Panc1 (cell line): ENCODE results near the gene EHD1. TPM values are rescaled to one million over a fixed set of nuclear protein-coding genes. Genes with fewer than 3 reads are reported as not detected.

ENCODE experiments used
- ATAC-seq: fragments of 200-7000 bp; cut with Tn5 transposase; 2 replicates; pipeline ENCODE4 v1.9.1; 2020; ENCODE audit warnings: mild to moderate bottlenecking, moderate library complexity
- BruUV-seq: library from RNA; stranded (reverse); fragments of 400-500 nt; replicated peaks from 2 replicates; lab custom pipeline; 2021; lab: Mats Ljungman, UMichigan
- CTCF ChIA-PET: fragments of 300-600 bp; sonication (Branson Sonifier 250); formaldehyde crosslinking; loops from one replicate; lab custom pipeline; 2022; ENCODE audit warnings: antibody characterized with exemption; lab: Charles Lee
- POLR2A ChIA-PET: fragments of 300-600 bp; sonication (Branson Sonifier 250); formaldehyde crosslinking; loops from one replicate; lab custom pipeline; 2022; ENCODE audit warnings: antibody characterized with exemption; lab: Charles Lee
- DNase-seq: peaks from one replicate; pipeline ENCODE4 v3.0.0-alpha.2; 2010; ENCODE audit warnings: low read depth, low spot score
- H3K27ac ChIP-seq: 2 replicates; pipeline ENCODE4 v1.5.1; 2011; ENCODE audit warnings: mild to moderate bottlenecking, low read length, inconsistent platforms
- H3K27me3 ChIP-seq: fragments of 200-500 bp; sonication (Bioruptor generic); 2 replicates; pipeline ENCODE4 v1.6.0; 2014; ENCODE audit warnings: low read length, inconsistent platforms; ENCODE audit not compliant: control insufficient read depth, insufficient read depth
- H3K36me3 ChIP-seq: fragments of 200-500 bp; sonication (Bioruptor generic); 2 replicates; pipeline ENCODE4 v1.5.1; 2014; ENCODE audit warnings: inconsistent platforms, mild to moderate bottlenecking, low read length, moderate library complexity; ENCODE audit not compliant: control insufficient read depth, insufficient read depth
- H3K4me1 ChIP-seq: 2 replicates; pipeline ENCODE4 v1.5.1; 2011; ENCODE audit warnings: inconsistent platforms, mild to moderate bottlenecking, low read length, moderate library complexity; ENCODE audit not compliant: control insufficient read depth, insufficient read depth
- H3K4me3 ChIP-seq, 2 experiments: 2 replicates each; pipeline ENCODE4 v1.5.1; 2011 to 2012; ENCODE audit warnings: low read depth in 2 of 2, low read length in 2 of 2, mild to moderate bottlenecking in 2 of 2, inconsistent platforms in 1 of 2, moderate library complexity in 1 of 2
- H3K9me3 ChIP-seq: fragments of 200-500 bp; sonication (Bioruptor generic); 2 replicates; pipeline ENCODE4 v1.5.1; 2014; ENCODE audit warnings: low read depth, mild to moderate bottlenecking, inconsistent platforms, low read length, moderate library complexity; ENCODE audit not compliant: control insufficient read depth, insufficient read depth
- POLR2AphosphoS5 ChIP-seq: IDR thresholded peaks from 2 replicates; pipeline ENCODE4 v1.6.1; 2012; ENCODE audit warnings: mild to moderate bottlenecking, low read depth, low read length, moderate library complexity
- SIN3A ChIP-seq: IDR thresholded peaks from 2 replicates; pipeline ENCODE4 v1.6.1; 2012; ENCODE audit warnings: low read depth, mild to moderate bottlenecking, low read length, moderate library complexity, borderline replicate concordance; ENCODE audit not compliant: insufficient read depth
- TCF7L2 ChIP-seq: IDR thresholded peaks from 2 replicates; pipeline ENCODE4 v1.6.1; 2011; ENCODE audit warnings: mild to moderate bottlenecking, low read depth, low read length, inconsistent platforms
- in situ Hi-C: cut with HindIII; loops from 2 replicates; pipeline ENCODE4 v1.10.0; 2016; ENCODE audit warnings: low sequenced_read_pairs, low pct_unique_long_range_greater_than_20kb
- intact Hi-C: fragments of 100-400 bp; cut with micrococcal nuclease; formaldehyde crosslinking; loops from one replicate; pipeline ENCODE4 v1.10.0; 2022; ENCODE audit not compliant: unreplicated experiment
- total RNA-seq: library from RNA; stranded (reverse); gene quantifications from one replicate; pipeline ENCODE4 v1.2.1, GENCODE V29; 2021; ENCODE audit not compliant: unreplicated experiment
- TF ChIP-seq, protein P1 (sequence below), 2 experiments: IDR thresholded peaks; 2 replicates each; pipeline ENCODE4 v1.6.1; 2011 to 2012; ENCODE audit warnings: low read depth in 2 of 2, control low read depth in 1 of 2, low read length in 1 of 2, mild to moderate bottlenecking in 1 of 2, moderate library complexity in 1 of 2; ENCODE audit not compliant: insufficient read depth in 1 of 2
- TF ChIP-seq, protein P2 (sequence below): fragments of 450-650 bp; IDR thresholded peaks from 2 replicates; pipeline ENCODE4 v1.5.1; 2017; ENCODE audit warnings: mild to moderate bottlenecking

Gene EHD1
- total RNA-seq, 1 experiment from 2014 or later: 186 TPM

DNA sequence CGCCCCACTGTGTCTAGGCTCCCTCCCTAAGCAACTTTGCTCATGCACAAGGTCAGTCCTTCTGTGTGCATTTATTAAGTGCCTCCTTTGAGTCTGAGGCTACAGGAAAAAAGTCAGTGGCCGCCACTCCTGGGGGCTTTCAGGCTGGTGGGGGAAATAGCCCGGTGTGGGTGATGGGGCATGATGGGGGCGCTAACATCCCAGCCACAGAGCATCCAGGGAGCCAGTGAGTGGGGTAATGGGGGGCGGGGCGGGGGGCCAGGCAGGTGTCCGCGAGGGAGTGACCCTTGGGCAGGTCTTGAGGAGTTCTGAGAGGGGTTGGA is 9.9 kb upstream of the EHD1 start:
- Histone ChIP-seq H3K36me3 (no peaks in the 10 kb centered on the region), H3K4me1 (peaks cover 19% of the 10 kb centered on the region), H3K4me3 (peak overlapping the region; percentile 37 to 56), H3K27ac (peak overlapping the region; percentile 85), H3K27me3 (no peaks in the 10 kb centered on the region), H3K9me3 (no peaks in the 10 kb centered on the region)
- no peak for DNase-seq
- TF ChIP-seq, protein P1, sequence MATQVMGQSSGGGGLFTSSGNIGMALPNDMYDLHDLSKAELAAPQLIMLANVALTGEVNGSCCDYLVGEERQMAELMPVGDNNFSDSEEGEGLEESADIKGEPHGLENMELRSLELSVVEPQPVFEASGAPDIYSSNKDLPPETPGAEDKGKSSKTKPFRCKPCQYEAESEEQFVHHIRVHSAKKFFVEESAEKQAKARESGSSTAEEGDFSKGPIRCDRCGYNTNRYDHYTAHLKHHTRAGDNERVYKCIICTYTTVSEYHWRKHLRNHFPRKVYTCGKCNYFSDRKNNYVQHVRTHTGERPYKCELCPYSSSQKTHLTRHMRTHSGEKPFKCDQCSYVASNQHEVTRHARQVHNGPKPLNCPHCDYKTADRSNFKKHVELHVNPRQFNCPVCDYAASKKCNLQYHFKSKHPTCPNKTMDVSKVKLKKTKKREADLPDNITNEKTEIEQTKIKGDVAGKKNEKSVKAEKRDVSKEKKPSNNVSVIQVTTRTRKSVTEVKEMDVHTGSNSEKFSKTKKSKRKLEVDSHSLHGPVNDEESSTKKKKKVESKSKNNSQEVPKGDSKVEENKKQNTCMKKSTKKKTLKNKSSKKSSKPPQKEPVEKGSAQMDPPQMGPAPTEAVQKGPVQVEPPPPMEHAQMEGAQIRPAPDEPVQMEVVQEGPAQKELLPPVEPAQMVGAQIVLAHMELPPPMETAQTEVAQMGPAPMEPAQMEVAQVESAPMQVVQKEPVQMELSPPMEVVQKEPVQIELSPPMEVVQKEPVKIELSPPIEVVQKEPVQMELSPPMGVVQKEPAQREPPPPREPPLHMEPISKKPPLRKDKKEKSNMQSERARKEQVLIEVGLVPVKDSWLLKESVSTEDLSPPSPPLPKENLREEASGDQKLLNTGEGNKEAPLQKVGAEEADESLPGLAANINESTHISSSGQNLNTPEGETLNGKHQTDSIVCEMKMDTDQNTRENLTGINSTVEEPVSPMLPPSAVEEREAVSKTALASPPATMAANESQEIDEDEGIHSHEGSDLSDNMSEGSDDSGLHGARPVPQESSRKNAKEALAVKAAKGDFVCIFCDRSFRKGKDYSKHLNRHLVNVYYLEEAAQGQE (IDR thresholded peaks at IDR 0.05; ENCODE audit: insufficient read depth in 1 of 2, low read depth in 2 of 2, low read length in 1 of 2): no peak
- no TSS peak for BruUV-seq
- intact Hi-C loops (no loop called here), in situ Hi-C loops (no loop called here)
- POLR2A ChIA-PET: interaction anchor here (1.4 kb wide), 1 partner anchor 18 kb away, joined by 3 read pairs; no protein-coding TSS in a partner anchor
- ATAC-seq: no peak
- CTCF ChIA-PET: interaction anchor here (0.5 to 1.4 kb wide), 16 partner anchors 9 to 108 kb away, joined by 3 to 17 read pairs (median 4); partner anchors contain the start of genes ATG2A, BATF2 and EHD1

DNA sequence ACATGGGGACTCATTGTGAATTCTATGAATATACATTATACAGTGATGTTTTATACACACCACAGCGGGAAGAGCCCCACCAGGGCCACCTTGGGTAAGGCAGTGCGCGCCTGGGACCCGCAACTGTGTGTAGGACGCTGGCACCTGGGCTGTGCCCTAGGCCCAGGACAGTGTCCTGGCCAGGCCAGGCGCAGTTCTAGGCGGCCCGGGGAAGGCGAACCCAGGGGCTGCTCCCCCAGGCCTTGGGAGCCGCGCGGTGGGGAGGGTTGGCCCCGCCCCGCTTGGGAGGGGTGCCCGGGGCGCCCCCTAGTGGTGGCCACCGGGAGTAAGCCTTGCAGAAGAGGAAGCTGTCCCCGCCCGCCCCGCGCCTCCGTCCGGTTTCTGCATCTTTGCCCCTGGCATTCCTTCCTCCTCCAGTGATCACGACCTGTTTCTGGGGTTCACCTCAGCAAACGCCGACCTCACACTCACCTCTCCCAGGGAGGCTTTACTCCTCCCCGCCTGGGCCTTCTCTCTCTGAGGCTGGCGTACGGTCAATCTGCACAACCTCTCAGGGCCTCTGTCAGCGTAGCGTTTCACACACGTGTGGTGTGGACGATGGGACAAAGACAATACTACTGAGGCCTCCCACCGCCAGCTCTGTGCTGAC is 9.5 kb upstream of the EHD1 start:
- in situ Hi-C loops: no loop called here
- Histone ChIP-seq H3K27ac (peak overlapping the region; percentile 85), H3K4me1 (peaks cover 19% of the 10 kb centered on the region), H3K36me3 (no peaks in the 10 kb centered on the region), H3K4me3 (peak overlapping the region; percentile 37 to 56), H3K27me3 (no peaks in the 10 kb centered on the region), H3K9me3 (no peaks in the 10 kb centered on the region)
- no TSS peak for BruUV-seq
- CTCF ChIA-PET: interaction anchor here (0.5 to 1.4 kb wide), 16 partner anchors 9 to 108 kb away, joined by 3 to 17 read pairs (median 4); partner anchors contain the start of genes ATG2A, BATF2 and EHD1
- ATAC-seq (peak; percentile 92), DNase-seq (no peak)
- POLR2A ChIA-PET: interaction anchor here (1.4 kb wide), 1 partner anchor 19 kb away, joined by 3 read pairs; no protein-coding TSS in a partner anchor
- intact Hi-C loops: no loop called here
- TF ChIP-seq POLR2AphosphoS5 (peak; percentile 50), TCF7L2 (no peak), SIN3A (no peak)
- TF ChIP-seq, protein P2, sequence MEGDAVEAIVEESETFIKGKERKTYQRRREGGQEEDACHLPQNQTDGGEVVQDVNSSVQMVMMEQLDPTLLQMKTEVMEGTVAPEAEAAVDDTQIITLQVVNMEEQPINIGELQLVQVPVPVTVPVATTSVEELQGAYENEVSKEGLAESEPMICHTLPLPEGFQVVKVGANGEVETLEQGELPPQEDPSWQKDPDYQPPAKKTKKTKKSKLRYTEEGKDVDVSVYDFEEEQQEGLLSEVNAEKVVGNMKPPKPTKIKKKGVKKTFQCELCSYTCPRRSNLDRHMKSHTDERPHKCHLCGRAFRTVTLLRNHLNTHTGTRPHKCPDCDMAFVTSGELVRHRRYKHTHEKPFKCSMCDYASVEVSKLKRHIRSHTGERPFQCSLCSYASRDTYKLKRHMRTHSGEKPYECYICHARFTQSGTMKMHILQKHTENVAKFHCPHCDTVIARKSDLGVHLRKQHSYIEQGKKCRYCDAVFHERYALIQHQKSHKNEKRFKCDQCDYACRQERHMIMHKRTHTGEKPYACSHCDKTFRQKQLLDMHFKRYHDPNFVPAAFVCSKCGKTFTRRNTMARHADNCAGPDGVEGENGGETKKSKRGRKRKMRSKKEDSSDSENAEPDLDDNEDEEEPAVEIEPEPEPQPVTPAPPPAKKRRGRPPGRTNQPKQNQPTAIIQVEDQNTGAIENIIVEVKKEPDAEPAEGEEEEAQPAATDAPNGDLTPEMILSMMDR: peak; percentile 100
- TF ChIP-seq, protein P1 (IDR thresholded peaks at IDR 0.05; ENCODE audit: insufficient read depth in 1 of 2, low read depth in 2 of 2, low read length in 1 of 2): 0 out of 4 replicates have a peak, but pooled peaks of 1 of the 2 experiments have one; percentile 48
